H1 (cell line): Measurements from ENCODE around the gene CST7. TPM values are rescaled to one million over a fixed set of nuclear protein-coding genes. Genes with fewer than 3 reads are reported as not detected.

Experiments used
- CTCF ChIA-PET: fragments of 300-600 bp; sonication (Branson Sonifier 250); formaldehyde crosslinking; loops from one replicate; lab custom pipeline; 2021; ENCODE audit not compliant: partially characterized antibody; lab: Charles Lee
- POLR2A ChIA-PET: fragments of 300-600 bp; sonication (Branson Sonifier 250); formaldehyde crosslinking; loops from one replicate; lab custom pipeline; 2021; ENCODE audit warnings: inconsistent platforms; ENCODE audit not compliant: partially characterized antibody; lab: Charles Lee
- DNase-seq, 2 experiments: peaks; one replicate each; pipeline versions ENCODE4 v3.0.0 to v3.0.0-alpha.2; 2010 to 2022; ENCODE audit warnings: low spot score in 2 of 2, low read depth in 1 of 2, mixed read lengths in 1 of 2
- FAIRE-seq: peaks from 2 replicates; lab custom pipeline; 2011; peaks lifted over from hg19 to GRCh38; lab: Jason Lieb, UNC
- H2AFZ ChIP-seq: 2 replicates; pipeline ENCODE4 v1.8.1; 2012; ENCODE audit warnings: low read length, inconsistent platforms
- H2AK5ac ChIP-seq: 2 replicates; pipeline ENCODE4 v1.6.1; 2013; ENCODE audit warnings: low read depth, low read length
- H2BK120ac ChIP-seq: replicated peaks from 2 replicates; pipeline ENCODE3; 2013; ENCODE audit warnings: low read depth, low read length, inconsistent platforms
- H2BK12ac ChIP-seq: 2 replicates; pipeline ENCODE4 v1.6.1; 2013; ENCODE audit warnings: low read depth, low read length
- H2BK15ac ChIP-seq: 2 replicates; pipeline ENCODE4 v1.6.1; 2013; ENCODE audit warnings: low read length
- H2BK20ac ChIP-seq: 2 replicates; pipeline ENCODE4 v1.6.1; 2013; ENCODE audit warnings: low read length
- H2BK5ac ChIP-seq: 2 replicates; pipeline ENCODE4 v1.6.1; 2013; ENCODE audit warnings: low read depth, low read length
- H3K14ac ChIP-seq: 2 replicates; pipeline ENCODE4 v1.6.1; 2013; ENCODE audit warnings: inconsistent platforms; ENCODE audit not compliant: insufficient read length
- H3K18ac ChIP-seq: 2 replicates; pipeline ENCODE4 v1.6.1; 2013; ENCODE audit warnings: low read length; ENCODE audit errors: extremely low read depth
- H3K23ac ChIP-seq: 2 replicates; pipeline ENCODE4 v1.6.1; 2013; ENCODE audit warnings: inconsistent platforms; ENCODE audit not compliant: insufficient read length
- H3K23me2 ChIP-seq: 2 replicates; pipeline ENCODE4 v1.6.1; 2013; ENCODE audit warnings: low read depth, low read length
- H3K27ac ChIP-seq: 2 replicates; pipeline ENCODE4 v1.6.1; 2011; ENCODE audit warnings: low read depth, low read length, inconsistent platforms
- H3K27me3 ChIP-seq, 4 experiments: replicated peaks in 1 of 4; 1 replicate in 1 of 4; 2 replicates in 3 of 4; pipeline versions ENCODE4 v1.6.1 to v1.8.1; 2011 to 2013; ENCODE audit warnings: low read length in 3 of 4, mild to moderate bottlenecking in 3 of 4, inconsistent platforms in 2 of 4, mixed read lengths in 2 of 4, moderate library complexity in 1 of 4; ENCODE audit not compliant: control insufficient read depth in 3 of 4, insufficient read depth in 3 of 4; ENCODE audit errors: extremely low read depth in 1 of 4
- H3K36me3 ChIP-seq, 4 experiments: 2 replicates each; pipeline versions ENCODE4 v1.6.1 to v1.8.1; 2011 to 2013; ENCODE audit warnings: mild to moderate bottlenecking in 4 of 4, low read length in 3 of 4, moderate library complexity in 2 of 4, control low read depth in 1 of 4, inconsistent platforms in 1 of 4; ENCODE audit not compliant: insufficient read depth in 4 of 4, control insufficient read depth in 2 of 4
- H3K4ac ChIP-seq: replicated peaks from 2 replicates; pipeline ENCODE3; 2013; ENCODE audit warnings: low read length, low read depth, mixed read lengths, inconsistent platforms; ENCODE audit not compliant: insufficient read length
- H3K4me1 ChIP-seq, 4 experiments: replicated peaks in 1 of 4; 1 replicate in 1 of 4; 2 replicates in 3 of 4; pipeline versions ENCODE4 v1.6.1 to v1.8.1; 2011 to 2013; ENCODE audit warnings: low read length in 3 of 4, inconsistent platforms in 2 of 4, mixed read lengths in 1 of 4; ENCODE audit not compliant: insufficient read depth in 4 of 4, control insufficient read depth in 3 of 4
- H3K4me2 ChIP-seq, 2 experiments: 2 replicates each; pipeline versions ENCODE4 v1.6.1 to v1.8.1; 2011 to 2013; ENCODE audit warnings: low read depth in 2 of 2, low read length in 2 of 2, control low read depth in 1 of 2, inconsistent platforms in 1 of 2, mild to moderate bottlenecking in 1 of 2; ENCODE audit not compliant: insufficient read depth in 1 of 2
- H3K4me3 ChIP-seq, 4 experiments: fragments of 200-600, 300-600 bp in 1 of 4; sonication (generic), shearing (Covaris generic), sonication (Bioruptor Twin) in 1 of 4; 2 replicates each; pipeline versions ENCODE4 v1.5.1 to v1.8.1; 2011 to 2016; ENCODE audit warnings: low read length in 4 of 4, low read depth in 3 of 4, control low read depth in 2 of 4, inconsistent platforms in 2 of 4, mild to moderate bottlenecking in 2 of 4, mixed read lengths in 1 of 4, moderate library complexity in 1 of 4; ENCODE audit not compliant: insufficient read depth in 2 of 4; ENCODE audit errors: extremely low read depth in 1 of 4
- H3K56ac ChIP-seq: replicated peaks from 2 replicates; pipeline ENCODE3; 2013; ENCODE audit warnings: low read depth, mild to moderate bottlenecking, mixed read lengths, low read length, inconsistent platforms; ENCODE audit not compliant: insufficient read length
- H3K79me1 ChIP-seq: 2 replicates; pipeline ENCODE4 v1.6.1; 2013; ENCODE audit warnings: low read depth, low read length, control low read depth
- H3K79me2 ChIP-seq, 2 experiments: 2 replicates each; pipeline versions ENCODE4 v1.6.1 to v1.8.1; 2012 to 2013; ENCODE audit warnings: low read length in 2 of 2, mild to moderate bottlenecking in 2 of 2, inconsistent platforms in 1 of 2; ENCODE audit not compliant: insufficient read depth in 2 of 2, control insufficient read depth in 1 of 2
- H3K9ac ChIP-seq, 4 experiments: replicated peaks in 1 of 4; 1 replicate in 1 of 4; 2 replicates in 3 of 4; pipeline versions ENCODE4 v1.6.1 to v1.8.1; 2011 to 2013; ENCODE audit warnings: low read depth in 3 of 4, low read length in 3 of 4, control low read depth in 2 of 4, mild to moderate bottlenecking in 2 of 4, moderate library complexity in 2 of 4, inconsistent platforms in 1 of 4; ENCODE audit errors: extremely low read depth in 1 of 4
- H3K9me3 ChIP-seq, 2 experiments: 2 replicates each; pipeline versions ENCODE4 v1.6.1 to v1.8.1; 2012 to 2013; ENCODE audit warnings: mild to moderate bottlenecking in 2 of 2, moderate library complexity in 2 of 2, control low read depth in 1 of 2, inconsistent platforms in 1 of 2, low read depth in 1 of 2, low read length in 1 of 2, mixed read lengths in 1 of 2; ENCODE audit not compliant: insufficient read depth in 2 of 2
- H4K20me1 ChIP-seq, 2 experiments: replicated peaks in 1 of 2; 2 replicates each; pipeline versions ENCODE3 to v1.8.1; 2011 to 2013; ENCODE audit warnings: inconsistent platforms in 2 of 2, low read length in 2 of 2, mild to moderate bottlenecking in 1 of 2; ENCODE audit not compliant: insufficient read depth in 2 of 2, control insufficient read depth in 1 of 2
- H4K5ac ChIP-seq: 2 replicates; pipeline ENCODE4 v1.6.1; 2013; ENCODE audit warnings: low read length, low read depth, mixed read lengths, inconsistent platforms; ENCODE audit not compliant: insufficient read length
- H4K8ac ChIP-seq: 2 replicates; pipeline ENCODE4 v1.8.0; 2013; ENCODE audit warnings: mild to moderate bottlenecking, moderate library complexity, low read length, inconsistent platforms; ENCODE audit not compliant: insufficient read depth; ENCODE audit errors: extremely low read depth
- H4K91ac ChIP-seq: replicated peaks from 2 replicates; pipeline ENCODE3; 2013; ENCODE audit warnings: low read length, mixed read lengths, inconsistent platforms; ENCODE audit not compliant: insufficient read length
- BRCA1 ChIP-seq: IDR thresholded peaks from 2 replicates; pipeline ENCODE4 v1.6.1; 2012; ENCODE audit warnings: low read depth, low read length, improper control_type of control experiment
- HDAC6 ChIP-seq: IDR thresholded peaks from one replicate; pipeline ENCODE4 v1.7.1; 2012; ENCODE audit warnings: low read depth, mild to moderate bottlenecking, inconsistent platforms, low read length, moderate library complexity
- JUND ChIP-seq: IDR thresholded peaks from 2 replicates; pipeline ENCODE4 v1.6.1; 2011; ENCODE audit warnings: mild to moderate bottlenecking, improper control_type of control experiment, low read length
- PHF8 ChIP-seq: fragments of 200-600 bp; sonication (generic); conservative IDR thresholded peaks from 2 replicates; pipeline ENCODE4 v1.7.1; 2012; ENCODE audit warnings: low read depth, mild to moderate bottlenecking, inconsistent platforms, low read length, moderate library complexity
- POU5F1 ChIP-seq: IDR thresholded peaks from 2 replicates; pipeline ENCODE4 v1.6.1; 2011; ENCODE audit warnings: low read depth, mild to moderate bottlenecking, low read length, moderate library complexity
- RNF2 ChIP-seq: fragments of 200-900, 300-1000 bp; sonication (generic); IDR thresholded peaks from 2 replicates; pipeline ENCODE4 v1.7.1; 2016; ENCODE audit warnings: borderline replicate concordance, low read depth, mild to moderate bottlenecking, antibody characterized with exemption, low read length; ENCODE audit not compliant: poor library complexity, severe bottlenecking; ENCODE audit errors: missing control alignments
- SIN3A ChIP-seq, 2 experiments: IDR thresholded peaks in 1 of 2; conservative IDR thresholded peaks in 1 of 2; 2 replicates each; pipeline ENCODE4 v1.6.1; 2011 to 2012; ENCODE audit warnings: low read length in 2 of 2, improper control_type of control experiment in 1 of 2, low read depth in 1 of 2, mild to moderate bottlenecking in 1 of 2
- SIX5 ChIP-seq: IDR thresholded peaks from 2 replicates; pipeline ENCODE4 v1.6.1; 2011; ENCODE audit warnings: mild to moderate bottlenecking, low read depth, low read length
- SP2 ChIP-seq: IDR thresholded peaks from 2 replicates; pipeline ENCODE4 v1.6.1; 2012; ENCODE audit warnings: mild to moderate bottlenecking, low read length, inconsistent platforms
- SUZ12 ChIP-seq: fragments of 200-600 bp; sonication (generic); IDR thresholded peaks from 2 replicates; pipeline ENCODE4 v1.6.1; 2012; ENCODE audit warnings: mild to moderate bottlenecking, inconsistent platforms, low read length, moderate library complexity, mixed read lengths
- WGBS, 2 experiments: shearing (Covaris generic) in 1 of 2; methylation state at CpG; one replicate each; pipeline versions ENCODE4 v1.1.6 to v1.1.7; 2013 to 2015; ENCODE audit warnings: low lambda C conversion rate in 2 of 2, mixed read lengths in 2 of 2, inconsistent platforms in 1 of 2, low coverage in 1 of 2, missing lambda C conversion rate in 1 of 2; ENCODE audit not compliant: insufficient replicate concordance in 2 of 2, insufficient coverage in 1 of 2, insufficient read length in 1 of 2; ENCODE audit errors: extremely low coverage in 1 of 2, missing lambda C conversion rate in 1 of 2; 5-methylcytosine and 5-hydroxymethylcytosine counted together
- polyA plus RNA-seq, 7 experiments: library from polyadenylated mRNA; depleted of rRNA in 3 of 7; stranded (reverse) in 5 of 7; unstranded in 2 of 7; fragments of >200 nt in 5 of 7; fragments of 200-250 nt in 2 of 7; gene quantifications; 1 replicate in 5 of 7; 2 replicates in 1 of 7; 4 replicates in 1 of 7; pipeline versions ENCODE4 v1.2.1 to v1.2.3, GENCODE V29; 2011 to 2013; ENCODE audit warnings: missing spikeins in 2 of 7, mixed read lengths in 2 of 7
- total RNA-seq: library from RNA; stranded (reverse); fragmentation: NEBNext Ultra II Directional; extraction: Animal tissue kit (Norgen Biotek cat#: 25700); gene quantifications from 2 replicates; pipeline ENCODE4 v1.2.1, GENCODE V29; 2021
- TF ChIP-seq, protein P1 (sequence below): IDR thresholded peaks from 2 replicates; pipeline ENCODE4 v1.6.1; 2011; ENCODE audit warnings: low read depth, mild to moderate bottlenecking, low read length; ENCODE audit not compliant: insufficient read depth

CST7 gene
- total and polyA plus RNA-seq, 2 of the 8 experiments (the other 6 are each of a cell fraction or from before 2014, with no cell fraction given) = not detected

DNA sequence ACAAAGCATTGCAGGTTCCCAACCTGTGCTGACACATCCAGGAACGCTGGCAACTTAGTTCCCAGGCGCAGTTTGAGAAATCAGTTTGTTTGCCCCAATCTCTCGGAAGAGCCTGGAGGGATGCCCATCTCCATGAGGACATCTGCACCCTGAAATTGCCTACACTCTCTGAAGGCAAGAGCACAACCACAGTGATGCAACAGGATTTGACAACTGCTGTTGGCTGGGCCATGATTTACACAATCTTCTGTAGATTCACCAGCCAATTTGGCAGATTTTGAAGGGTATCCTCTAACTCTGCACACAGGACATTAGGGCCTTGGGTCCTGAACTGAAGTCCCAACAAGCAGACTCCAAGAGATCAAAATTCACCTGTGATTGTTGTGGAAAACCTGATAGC is 40.1 kb downstream of the CST7 start:
- Histone ChIP-seq H3K27me3 (no peaks in the 10 kb centered on the region), H3K23ac (no peak overlapping the region), H3K23me2 (peaks cover 3% of the 10 kb centered on the region), H2BK15ac (no peak overlapping the region), H3K14ac (no peak overlapping the region), H3K36me3 (no peaks in the 10 kb centered on the region), H4K5ac (no peak overlapping the region), H3K79me2 (peaks cover 6 to 69% of the 10 kb centered on the region in 2 experiments), H3K4me3 (no peak overlapping the region), H3K18ac (no peak overlapping the region), H3K56ac (no peak overlapping the region), H2AFZ (no peak overlapping the region), H3K79me1 (peaks cover 10% of the 10 kb centered on the region), H2BK5ac (no peak overlapping the region), H3K27ac (no peak overlapping the region), H3K9ac (no peak overlapping the region; a peak in 1 of 7 replicates), H3K4me1 (peaks cover 0 to 7% (median 0%) of the 10 kb centered on the region in 4 experiments; a peak in 1 of 7 replicates), H2AK5ac (no peak overlapping the region), H3K4ac (no peak overlapping the region), H4K20me1 (peaks cover 0 to 6% of the 10 kb centered on the region in 2 experiments), H3K9me3 (no peaks in the 10 kb centered on the region), H2BK20ac (no peak overlapping the region), H4K8ac (no peak overlapping the region), H4K91ac (no peak overlapping the region), H2BK12ac (no peak overlapping the region), H3K4me2 (no peak overlapping the region), H2BK120ac (no peak overlapping the region)
- TF ChIP-seq, protein P1, sequence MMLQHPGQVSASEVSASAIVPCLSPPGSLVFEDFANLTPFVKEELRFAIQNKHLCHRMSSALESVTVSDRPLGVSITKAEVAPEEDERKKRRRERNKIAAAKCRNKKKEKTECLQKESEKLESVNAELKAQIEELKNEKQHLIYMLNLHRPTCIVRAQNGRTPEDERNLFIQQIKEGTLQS = no peak
- TF ChIP-seq SUZ12 (no peak), HDAC6 (no peak), BRCA1 (no peak), SP2 (no peak), POU5F1 (no peak), PHF8 (no peak), SIN3A (conservative IDR thresholded peaks at IDR 0.05 in 1 of 2, IDR thresholded peaks at IDR 0.05 in 1 of 2; ENCODE audit: low read depth in 1 of 2, low read length in 2 of 2) (no peak), SIX5 (no peak), RNF2 (no peak), JUND (no peak)
- FAIRE-seq (no peak), DNase-seq (no peak)
- ChIA-PET CTCF (no interaction called here), POLR2A (no interaction called here)
- 90% methylated on average over 3 of the region's 3 CpGs; no CpG with 5 or more reads in 1 of the 2 experiments for WGBS, 2 experiments
